CD4-positive, alpha-beta memory T cell (primary cell): Measurements from ENCODE around the gene SYCP3. TPM values are rescaled to one million over a fixed set of nuclear protein-coding genes. Genes with fewer than 3 reads are reported as not detected.

Experiments used
- CTCF ChIA-PET: fragments of 350-600 bp; sonication (Branson Sonifier 250); formaldehyde crosslinking; loops from one replicate; lab custom pipeline; 2021; ENCODE audit warnings: inconsistent platforms; ENCODE audit not compliant: partially characterized antibody; lab: Charles Lee
- POLR2A ChIA-PET: fragments of 350-600 bp; sonication (Branson Sonifier 250); formaldehyde crosslinking; loops from one replicate; lab custom pipeline; 2021; ENCODE audit not compliant: partially characterized antibody; lab: Charles Lee
- DNase-seq, 5 donors: peaks; one replicate each; pipeline versions ENCODE4 v3.0.0 to v3.0.0-alpha.2; 2020 to 2022; ENCODE audit warnings: mixed read lengths in 1 of 5
- H3K27ac ChIP-seq: one replicate; pipeline ENCODE4 v1.7.0; 2013; ENCODE audit warnings: low read depth, low read length
- H3K27me3 ChIP-seq: 2 replicates; pipeline ENCODE4 v1.7.0; 2013; ENCODE audit warnings: mild to moderate bottlenecking, low read length, moderate library complexity; ENCODE audit not compliant: insufficient read depth
- H3K36me3 ChIP-seq: 2 replicates; pipeline ENCODE4 v1.7.0; 2013; ENCODE audit warnings: mild to moderate bottlenecking, low read length, moderate library complexity; ENCODE audit not compliant: insufficient read depth
- H3K4me1 ChIP-seq: 2 replicates; pipeline ENCODE4 v1.7.0; 2013; ENCODE audit warnings: mild to moderate bottlenecking, low read length, moderate library complexity; ENCODE audit not compliant: insufficient read depth
- H3K4me3 ChIP-seq, 2 donors: one replicate each; pipeline ENCODE4 v1.7.0; 2013; ENCODE audit warnings: low read length in 2 of 2, mild to moderate bottlenecking in 1 of 2
- H3K9me3 ChIP-seq, 2 donors: one replicate each; pipeline ENCODE4 v1.7.0; 2013; ENCODE audit warnings: low read length in 2 of 2, control low read depth in 1 of 2; ENCODE audit not compliant: control insufficient read depth in 1 of 2
- H3K27ac Mint-ChIP-seq, 7 donors: one replicate each; pipeline ENCODE4 v1.8.0; 2020 to 2021; ENCODE audit warnings: mixed read lengths in 7 of 7, mild to moderate bottlenecking in 6 of 7, inconsistent platforms in 3 of 7, moderate library complexity in 3 of 7
- H3K27me3 Mint-ChIP-seq, 2 donors: one replicate each; pipeline ENCODE4 v1.8.0; 2020 to 2021; ENCODE audit warnings: mixed read lengths in 2 of 2
- H3K36me3 Mint-ChIP-seq, 2 donors: one replicate each; pipeline ENCODE4 v1.8.0; 2020 to 2021; ENCODE audit warnings: mixed read lengths in 2 of 2, inconsistent platforms in 1 of 2, mild to moderate bottlenecking in 1 of 2
- H3K4me1 Mint-ChIP-seq, 4 donors: one replicate each; pipeline ENCODE4 v1.8.0; 2020 to 2021; ENCODE audit warnings: mixed read lengths in 4 of 4, mild to moderate bottlenecking in 1 of 4
- H3K4me3 Mint-ChIP-seq, 8 donors: one replicate each; pipeline ENCODE4 v1.8.0; 2020 to 2021; ENCODE audit warnings: mixed read lengths in 8 of 8, mild to moderate bottlenecking in 7 of 8, moderate library complexity in 6 of 8, inconsistent platforms in 3 of 8
- H3K9me3 Mint-ChIP-seq, 8 donors: one replicate each; pipeline ENCODE4 v1.8.0; 2020 to 2021; ENCODE audit warnings: mixed read lengths in 8 of 8, mild to moderate bottlenecking in 5 of 8, inconsistent platforms in 3 of 8, moderate library complexity in 1 of 8
- intact Hi-C: fragments of 100-400 bp; cut with micrococcal nuclease; formaldehyde crosslinking; loops from one replicate; pipeline ENCODE4 v1.15.1; 2023
- polyA plus RNA-seq, 2 donors: library from polyadenylated mRNA; unstranded; fragments of 300-500 nt; fragmentation: Illumina TruSeq; gene quantifications; one replicate each; pipeline ENCODE4 v1.2.3, GENCODE V29; 2021
- total RNA-seq, 2 experiments: library from RNA; stranded (reverse); gene quantifications; one replicate each; pipeline ENCODE4 v1.2.3, GENCODE V29; 2021

SYCP3 gene
- total and polyA plus RNA-seq, 4 experiments from 2014 or later = 0.15 to 0.28 (median 0.23) TPM; not detected in 1

- ChIA-PET POLR2A (interaction anchor here (1.0 kb wide), 1 partner anchor 133 kb away, joined by 3 read pairs; the partner anchor contains the start of gene GNPTAB), CTCF (no interaction called here)
- no peaks in the 10 kb centered on the region for H3K36me3 ChIP-seq
- peaks cover 22% of the 10 kb centered on the region for H3K4me1 ChIP-seq
- H3K27ac ChIP-seq = peak within 1 kb of the TSS; percentile 53
- Mint-ChIP-seq H3K36me3 (peaks cover 0 to 5% of the 10 kb centered on the region in 2 donors), H3K4me1 (peaks cover 28 to 54% (median 37%) of the 10 kb centered on the region in 4 donors), H3K9me3 (peaks cover 0 to 4% (median 0%) of the 10 kb centered on the region in 8 donors), H3K4me3 (peak within 1 kb of the TSS; percentile 91 to 96 (median 94)), H3K27me3 (no peaks in the 10 kb centered on the region), H3K27ac (peak within 1 kb of the TSS; percentile 73 to 93 (median 87))
- peak; percentile 45 to 73 (median 59) for DNase-seq
- no peaks in the 10 kb centered on the region for H3K9me3 ChIP-seq
- no peaks in the 10 kb centered on the region for H3K27me3 ChIP-seq
- intact Hi-C loops = loop anchor here (1.0 to 10.0 kb wide), 6 partner anchors 27 to 1433 kb away; partner anchors contain the start of genes DEPDC4, DRAM1, GNPTAB and NUP37
- H3K4me3 ChIP-seq = peak within 1 kb of the TSS; percentile 68 to 76
These were observed 41.9 kb downstream of the SYCP3 start, which contains the start of gene CHPT1 for GRCh38 chr12:101697197-101697929. Gene CHPT1, plus strand, starts transcription at chr12:101697640. Its CDS starts 222 bp downstream, at chr12:101697862.

GRCh38 chr12:101696251-101697196 is 42.7 kb downstream of the SYCP3 start:
- peaks cover 0 to 5% of the 10 kb centered on the region in 2 donors for H3K36me3 Mint-ChIP-seq
- peak overlapping the region; percentile 90 to 95 (median 93) for H3K4me3 Mint-ChIP-seq
- peaks cover 26 to 53% (median 33%) of the 10 kb centered on the region in 4 donors for H3K4me1 Mint-ChIP-seq
- no peaks in the 10 kb centered on the region for H3K27me3 ChIP-seq
- intact Hi-C loops = loop anchor here (1.0 to 10.0 kb wide), 6 partner anchors 26 to 1432 kb away; partner anchors contain the start of genes DEPDC4, DRAM1, GNPTAB and NUP37
- peaks cover 0 to 4% (median 0%) of the 10 kb centered on the region in 8 donors for H3K9me3 Mint-ChIP-seq
- ChIA-PET POLR2A (interaction anchor here (1.0 kb wide), 1 partner anchor 134 kb away, joined by 3 read pairs; the partner anchor contains the start of gene GNPTAB), CTCF (no interaction called here)
- H3K36me3 ChIP-seq = no peaks in the 10 kb centered on the region
- no peaks in the 10 kb centered on the region for H3K9me3 ChIP-seq
- peak overlapping the region; percentile 68 to 76 for H3K4me3 ChIP-seq
- DNase-seq = peak in 1 of 5 donors; percentile 9
- peak overlapping the region; percentile 71 to 93 (median 83) for H3K27ac Mint-ChIP-seq
- H3K4me1 ChIP-seq = peaks cover 22% of the 10 kb centered on the region
- no peaks in the 10 kb centered on the region for H3K27me3 Mint-ChIP-seq
- H3K27ac ChIP-seq = peak overlapping the region; percentile 47

GRCh38 chr12:101695706-101696105 is 43.6 kb downstream of the SYCP3 start:
- H3K27ac Mint-ChIP-seq = peak overlapping the region in 3 of 7 donors; percentile 13 to 48 (median 14)

GRCh38 chr12:101694986-101695385 is 44.3 kb downstream of the SYCP3 start:
- Mint-ChIP-seq H3K4me1 (peaks cover 17 to 38% (median 22%) of the 10 kb centered on the region in 4 donors), H3K27me3 (no peaks in the 10 kb centered on the region), H3K4me3 (peak overlapping the region in 3 of 8 donors; percentile 8 to 25 (median 10)), H3K36me3 (peaks cover 0 to 5% of the 10 kb centered on the region in 2 donors), H3K27ac (peak overlapping the region in 1 of 7 donors; percentile 14), H3K9me3 (peaks cover 0 to 4% (median 0%) of the 10 kb centered on the region in 8 donors)
- Histone ChIP-seq H3K27me3 (no peaks in the 10 kb centered on the region), H3K36me3 (no peaks in the 10 kb centered on the region), H3K4me1 (peaks cover 22% of the 10 kb centered on the region), H3K9me3 (no peaks in the 10 kb centered on the region), H3K4me3 (no peak overlapping the region), H3K27ac (no peak overlapping the region)
- ChIA-PET CTCF (interaction anchor here (0.9 kb wide), 1 partner anchor 135 kb away, joined by 3 read pairs; no protein-coding TSS in a partner anchor), POLR2A (no interaction called here)
- intact Hi-C loops = loop anchor here (5.0 to 10.0 kb wide), 4 partner anchors 182 to 1430 kb away; partner anchors contain the start of genes DEPDC4, DRAM1, NUP37 and PARPBP
- no peak for DNase-seq

More at GRCh38 chr12:101695706-101696105, 43.6 kb downstream of the SYCP3 start:
- H3K27ac ChIP-seq = no peak overlapping the region
- peaks cover 0 to 5% of the 10 kb centered on the region in 2 donors for H3K36me3 Mint-ChIP-seq
- H3K27me3 ChIP-seq = no peaks in the 10 kb centered on the region
- no peaks in the 10 kb centered on the region for H3K9me3 ChIP-seq
- H3K4me3 Mint-ChIP-seq = peak overlapping the region in 2 of 8 donors; percentile 12 to 32
- DNase-seq = no peak
- ChIA-PET POLR2A (no interaction called here), CTCF (no interaction called here)
- peaks cover 22 to 45% (median 26%) of the 10 kb centered on the region in 4 donors for H3K4me1 Mint-ChIP-seq
- no peak overlapping the region for H3K4me3 ChIP-seq
- no peaks in the 10 kb centered on the region for H3K36me3 ChIP-seq
- peaks cover 0 to 4% (median 0%) of the 10 kb centered on the region in 8 donors for H3K9me3 Mint-ChIP-seq
- intact Hi-C loops = loop anchor here (2.0 to 10.0 kb wide), 5 partner anchors 135 to 1431 kb away; partner anchors contain the start of genes DEPDC4, DRAM1, GNPTAB and NUP37
- no peaks in the 10 kb centered on the region for H3K27me3 Mint-ChIP-seq
- peaks cover 22% of the 10 kb centered on the region for H3K4me1 ChIP-seq

GRCh38 chr12:101694297-101694848 is 44.9 kb downstream of the SYCP3 start:
- Histone ChIP-seq H3K36me3 (no peaks in the 10 kb centered on the region), H3K27me3 (no peaks in the 10 kb centered on the region), H3K9me3 (no peaks in the 10 kb centered on the region), H3K27ac (no peak overlapping the region), H3K4me1 (peaks cover 22% of the 10 kb centered on the region), H3K4me3 (no peak overlapping the region)
- no peak overlapping the region for H3K27ac Mint-ChIP-seq
- peaks cover 0 to 5% of the 10 kb centered on the region in 2 donors for H3K36me3 Mint-ChIP-seq
- CTCF ChIA-PET = interaction anchor here (0.9 kb wide), 1 partner anchor 136 kb away, joined by 3 read pairs; no protein-coding TSS in a partner anchor
- POLR2A ChIA-PET = no interaction called here
- H3K4me1 Mint-ChIP-seq = peaks cover 15 to 32% (median 18%) of the 10 kb centered on the region in 4 donors
- no peak for DNase-seq
- peaks cover 0 to under 1% of the 10 kb centered on the region in 2 donors for H3K27me3 Mint-ChIP-seq
- intact Hi-C loops = loop anchor here (10.0 kb wide), 2 partner anchors 430 to 1430 kb away; partner anchors contain the start of genes DEPDC4, NUP37, PARPBP and SCYL2
- peaks cover 0 to 4% (median 0%) of the 10 kb centered on the region in 8 donors for H3K9me3 Mint-ChIP-seq
- H3K4me3 Mint-ChIP-seq = no peak overlapping the region

GRCh38 chr12:101691503-101692096 is 47.7 kb downstream of the SYCP3 start:
- CTCF ChIA-PET = no interaction called here
- H3K27ac Mint-ChIP-seq = no peak overlapping the region
- no peak overlapping the region for H3K4me3 ChIP-seq
- H3K4me1 ChIP-seq = peaks cover 8% of the 10 kb centered on the region
- H3K9me3 Mint-ChIP-seq = peaks cover 0 to 2% (median 0%) of the 10 kb centered on the region in 8 donors
- H3K36me3 Mint-ChIP-seq = no peaks in the 10 kb centered on the region
- no peaks in the 10 kb centered on the region for H3K36me3 ChIP-seq
- no peak overlapping the region for H3K4me3 Mint-ChIP-seq
- H3K9me3 ChIP-seq = no peaks in the 10 kb centered on the region
- no peak overlapping the region for H3K27ac ChIP-seq
- peaks cover 1 to 2% of the 10 kb centered on the region in 2 donors for H3K27me3 Mint-ChIP-seq
- DNase-seq = no peak
- peaks cover 4 to 16% (median 5%) of the 10 kb centered on the region in 4 donors for H3K4me1 Mint-ChIP-seq
- intact Hi-C loops = loop anchor here (10.0 kb wide), 2 partner anchors 433 to 1427 kb away; partner anchors contain the start of genes DEPDC4, NUP37, PARPBP and SCYL2
- POLR2A ChIA-PET = no interaction called here
- no peaks in the 10 kb centered on the region for H3K27me3 ChIP-seq
